ENCODE results near the gene WDR73. TPM values are rescaled to one million over a fixed set of nuclear protein-coding genes. Genes with fewer than 3 reads are reported as not detected.
A peak's percentile ranks its signal among the peaks of the same experiment; 100 is the strongest.

WDR73 gene
- total and polyA plus RNA-seq, 10 of the 15 experiments (the other 5 are each of a cell fraction or from before 2014, with no cell fraction given), result 4.4 to 25.6 (median 16.3) TPM

DNA sequence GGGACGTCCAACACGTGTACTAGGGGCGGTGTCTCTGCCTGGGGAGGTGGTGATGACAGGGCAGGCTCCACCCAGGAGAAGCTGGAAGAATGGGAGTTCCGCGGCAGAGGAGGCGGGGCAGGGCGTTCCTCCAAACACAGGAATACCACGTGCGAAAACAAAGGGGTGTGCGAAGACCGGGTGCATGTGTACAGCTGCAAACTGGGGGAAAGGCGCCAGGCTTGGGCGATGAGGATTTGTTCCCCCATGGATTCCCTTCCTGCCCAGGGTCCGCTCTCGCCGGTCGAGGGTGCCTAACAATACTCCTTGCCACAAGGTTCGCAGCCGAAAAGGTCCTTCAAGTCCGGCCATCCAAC is 53.8 kb downstream of the WDR73 start (continued):
- TF ChIP-seq, protein P1, sequence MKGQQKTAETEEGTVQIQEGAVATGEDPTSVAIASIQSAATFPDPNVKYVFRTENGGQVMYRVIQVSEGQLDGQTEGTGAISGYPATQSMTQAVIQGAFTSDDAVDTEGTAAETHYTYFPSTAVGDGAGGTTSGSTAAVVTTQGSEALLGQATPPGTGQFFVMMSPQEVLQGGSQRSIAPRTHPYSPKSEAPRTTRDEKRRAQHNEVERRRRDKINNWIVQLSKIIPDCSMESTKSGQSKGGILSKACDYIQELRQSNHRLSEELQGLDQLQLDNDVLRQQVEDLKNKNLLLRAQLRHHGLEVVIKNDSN (IDR thresholded peaks at IDR 0.05; ENCODE audit: borderline replicate concordance, extremely low read length, insufficient read depth, low read depth, low read length), result peak; percentile 48
- TF ChIP-seq ZNF687 (IDR thresholded peaks at IDR 0.05) (peak; percentile 33; the same call in 1 of the 2 replicates), EP300 (IDR thresholded peaks at IDR 0.05; ENCODE audit: borderline replicate concordance in 1 of 2, control insufficient read depth in 1 of 2, low read depth in 2 of 2, low read length in 2 of 2) (no peak), PAX8 (IDR thresholded peaks at IDR 0.05) (no peak), LARP7 (IDR thresholded peaks at IDR 0.05) (no peak), BCLAF1 (IDR thresholded peaks at IDR 0.05) (no peak)
- TF ChIP-seq, protein P2, sequence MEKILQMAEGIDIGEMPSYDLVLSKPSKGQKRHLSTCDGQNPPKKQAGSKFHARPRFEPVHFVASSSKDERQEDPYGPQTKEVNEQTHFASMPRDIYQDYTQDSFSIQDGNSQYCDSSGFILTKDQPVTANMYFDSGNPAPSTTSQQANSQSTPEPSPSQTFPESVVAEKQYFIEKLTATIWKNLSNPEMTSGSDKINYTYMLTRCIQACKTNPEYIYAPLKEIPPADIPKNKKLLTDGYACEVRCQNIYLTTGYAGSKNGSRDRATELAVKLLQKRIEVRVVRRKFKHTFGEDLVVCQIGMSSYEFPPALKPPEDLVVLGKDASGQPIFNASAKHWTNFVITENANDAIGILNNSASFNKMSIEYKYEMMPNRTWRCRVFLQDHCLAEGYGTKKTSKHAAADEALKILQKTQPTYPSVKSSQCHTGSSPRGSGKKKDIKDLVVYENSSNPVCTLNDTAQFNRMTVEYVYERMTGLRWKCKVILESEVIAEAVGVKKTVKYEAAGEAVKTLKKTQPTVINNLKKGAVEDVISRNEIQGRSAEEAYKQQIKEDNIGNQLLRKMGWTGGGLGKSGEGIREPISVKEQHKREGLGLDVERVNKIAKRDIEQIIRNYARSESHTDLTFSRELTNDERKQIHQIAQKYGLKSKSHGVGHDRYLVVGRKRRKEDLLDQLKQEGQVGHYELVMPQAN (conservative IDR thresholded peaks at IDR 0.05), result peak; percentile 86
